NCI-H2227 (cell line): ENCODE data around the gene LUZP1.

ENCODE experiments used
- DNase-seq: peaks from one replicate; lab custom pipeline; 2025; ENCODE audit not compliant: unreplicated experiment; lab: John Stamatoyannopoulos, UW

The LUZP1 gene

DNA sequence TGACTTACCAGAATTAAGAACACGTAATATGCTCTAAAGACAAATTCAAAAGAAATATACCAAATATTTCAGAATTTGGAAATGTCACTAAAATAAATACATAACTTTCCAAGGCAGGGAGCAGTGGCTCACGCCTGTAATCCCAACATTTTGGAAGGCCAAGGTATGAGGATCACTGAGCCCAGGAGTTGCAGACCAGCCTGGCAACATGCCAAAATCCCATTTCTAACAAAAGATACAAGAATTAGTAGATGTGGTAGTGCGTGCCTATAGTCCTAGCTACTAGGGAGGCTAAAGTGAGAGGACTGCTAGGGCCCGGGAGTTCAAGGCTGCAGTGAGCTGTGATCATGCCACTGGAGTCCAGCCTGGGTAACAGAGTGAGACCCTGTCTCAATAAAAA lies 11.7 kb downstream of the LUZP1 start:
- no peak for DNase-seq

DNA sequence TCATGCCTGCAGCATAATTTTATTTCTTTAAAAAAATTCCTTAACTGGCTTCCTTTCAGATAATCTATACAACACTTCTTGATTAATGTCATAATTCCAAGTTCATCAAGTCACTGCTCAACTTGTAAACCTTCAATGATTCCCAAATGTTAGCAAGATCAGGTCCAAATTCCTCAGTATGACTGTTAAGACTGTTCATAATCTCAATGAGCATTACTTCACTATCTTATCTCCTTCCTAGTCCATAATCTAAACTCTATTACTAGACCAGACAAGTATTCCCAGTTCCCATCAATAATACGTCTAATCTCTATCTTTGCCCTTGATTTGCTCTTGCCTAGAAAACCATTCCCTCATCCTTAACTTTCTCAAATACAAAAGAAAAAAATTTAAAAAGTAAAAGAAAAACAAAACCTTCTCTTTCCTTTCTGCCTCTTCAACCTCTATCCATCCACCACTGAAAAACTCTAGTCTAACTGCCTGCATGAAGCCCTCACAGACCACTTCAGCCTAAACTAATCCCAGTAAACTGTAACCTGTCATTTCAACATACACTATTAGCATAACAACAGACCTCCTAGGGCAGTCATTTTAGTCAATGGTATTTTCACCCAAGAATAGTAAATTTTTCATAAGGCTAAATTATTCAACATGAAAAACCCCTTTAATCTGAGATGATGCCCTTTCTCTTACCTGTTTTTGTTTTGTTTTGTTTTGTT lies 15.5 kb downstream of the LUZP1 start:
- no peak for DNase-seq

DNA sequence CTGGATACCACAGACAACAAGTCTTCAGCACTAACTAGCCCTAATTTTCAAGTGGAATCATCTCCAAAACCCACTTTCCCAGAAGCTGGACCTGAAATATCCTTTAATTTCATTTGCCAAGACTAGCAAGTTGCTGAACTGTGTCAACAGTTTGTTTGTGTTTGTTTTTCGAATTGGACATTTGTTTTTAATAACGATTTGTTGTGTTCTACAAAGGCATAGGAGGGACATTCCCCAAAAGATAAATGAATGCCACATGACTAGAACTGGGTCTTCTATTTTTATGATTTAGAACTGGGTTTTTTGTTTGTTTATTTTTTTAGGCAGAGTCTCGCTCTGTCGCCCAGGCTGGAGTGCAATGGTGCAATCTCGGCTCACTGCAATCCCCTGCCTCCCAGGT lies 17.9 kb downstream of the LUZP1 start:
- no peak for DNase-seq

DNA sequence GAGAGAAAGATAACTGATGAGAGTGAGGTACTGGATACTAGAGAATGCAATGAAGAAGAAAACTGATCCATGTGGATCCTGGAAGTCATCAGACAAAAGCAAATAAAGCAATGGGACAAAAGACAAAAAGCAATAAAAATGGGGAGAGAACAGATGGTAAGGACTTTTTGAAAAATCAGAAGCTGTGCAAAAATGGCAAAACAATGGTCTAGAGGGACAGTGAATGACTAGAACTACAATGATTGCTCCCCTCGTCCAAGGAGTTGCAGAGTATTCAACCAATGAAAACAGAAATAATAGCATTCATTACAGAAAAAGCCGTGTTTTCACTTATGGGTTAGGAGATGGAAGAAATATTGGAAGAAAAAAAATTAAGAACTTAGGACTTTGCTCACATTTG lies 18.5 kb downstream of the LUZP1 start:
- no peak for DNase-seq

DNA sequence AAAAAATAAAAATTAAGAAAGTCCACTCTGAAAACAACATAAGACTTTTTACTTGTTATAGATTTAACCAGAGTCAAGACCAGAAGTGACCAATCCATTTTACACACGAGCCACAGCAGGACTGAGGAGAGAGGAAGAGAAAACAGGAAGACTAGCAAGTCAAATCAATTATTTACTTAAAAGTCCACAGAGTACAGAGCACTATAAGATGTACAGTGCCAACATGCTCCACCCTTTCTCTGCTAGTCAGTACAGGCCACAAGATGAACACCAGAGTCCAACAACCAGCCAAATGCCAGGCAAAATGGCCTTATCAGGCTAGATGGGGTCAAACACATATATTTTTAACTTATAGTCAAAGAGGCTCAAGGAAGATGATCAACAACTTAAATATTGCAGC lies 19.5 kb downstream of the LUZP1 start:
- DNase-seq: no peak

DNA sequence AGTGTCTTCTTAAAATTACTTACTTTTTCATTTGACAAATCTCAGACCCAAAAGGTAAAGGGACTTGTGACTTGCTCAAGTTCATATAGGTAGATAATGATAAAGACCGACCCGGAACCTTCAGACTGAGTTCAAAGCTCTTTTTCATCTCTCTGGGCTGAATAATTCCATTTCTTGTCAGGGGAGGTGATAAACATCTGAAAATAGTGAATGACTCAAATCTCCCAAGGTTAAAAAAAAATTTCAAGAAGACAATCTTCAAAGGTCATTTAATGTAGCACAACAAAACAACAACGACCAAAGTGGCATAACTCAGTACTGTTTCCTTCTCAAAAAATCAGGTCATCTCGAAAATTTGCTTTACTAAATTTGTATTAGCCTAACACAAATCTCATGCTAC lies 20.6 kb downstream of the LUZP1 start:
- DNase-seq: no peak

DNA sequence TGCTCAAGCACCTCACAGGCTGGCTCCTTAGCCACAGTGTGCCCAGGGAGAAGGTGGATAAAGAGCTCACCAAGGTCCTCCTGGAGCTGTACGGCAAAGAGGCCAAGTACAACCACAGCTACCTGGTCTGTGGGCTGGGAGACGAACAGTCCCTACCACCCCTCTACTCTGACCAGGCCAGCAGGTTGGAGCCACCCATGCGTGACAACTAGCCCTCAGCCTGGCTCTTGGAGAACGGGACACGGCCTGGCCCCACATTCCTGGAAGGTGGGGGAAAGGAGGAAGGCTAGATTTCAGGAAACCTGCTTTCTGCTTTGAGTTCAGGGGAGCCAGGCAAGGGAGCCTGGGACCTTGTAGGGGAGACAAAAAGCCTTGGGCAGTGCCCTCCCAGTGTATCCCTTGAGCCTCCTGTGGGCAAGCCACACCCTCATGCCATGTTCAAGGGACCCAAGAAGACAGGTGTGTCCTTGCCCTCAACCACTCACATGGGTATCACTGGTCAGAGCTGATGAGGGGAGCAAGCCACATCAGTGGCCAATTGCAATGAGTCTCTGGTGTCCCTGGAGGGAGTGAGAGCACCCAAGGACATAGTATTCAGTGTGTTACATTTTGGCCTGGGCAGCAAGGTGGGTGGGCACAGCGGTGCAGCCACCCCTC lies 27.6 kb downstream of the LUZP1 start:
- DNase-seq: no peak

DNA sequence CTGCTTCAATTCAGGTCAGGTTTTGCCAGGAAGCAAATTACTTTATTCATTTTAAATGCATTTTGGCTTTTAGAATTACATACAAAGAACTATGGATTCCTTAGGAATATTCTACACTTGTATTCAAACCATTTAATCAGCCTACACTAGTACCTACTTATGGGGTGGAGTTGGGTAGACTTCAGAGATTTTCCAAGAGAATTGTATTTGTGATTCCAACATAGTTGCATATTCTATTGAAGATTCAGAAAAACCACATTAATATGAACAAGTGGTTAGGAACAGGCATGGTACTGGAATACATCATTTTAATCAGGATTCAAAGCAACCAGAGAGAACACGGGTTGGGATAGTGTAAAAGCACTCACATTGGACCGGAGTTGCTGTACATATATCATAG lies 33.4 kb downstream of the LUZP1 start:
- DNase-seq: no peak

DNA sequence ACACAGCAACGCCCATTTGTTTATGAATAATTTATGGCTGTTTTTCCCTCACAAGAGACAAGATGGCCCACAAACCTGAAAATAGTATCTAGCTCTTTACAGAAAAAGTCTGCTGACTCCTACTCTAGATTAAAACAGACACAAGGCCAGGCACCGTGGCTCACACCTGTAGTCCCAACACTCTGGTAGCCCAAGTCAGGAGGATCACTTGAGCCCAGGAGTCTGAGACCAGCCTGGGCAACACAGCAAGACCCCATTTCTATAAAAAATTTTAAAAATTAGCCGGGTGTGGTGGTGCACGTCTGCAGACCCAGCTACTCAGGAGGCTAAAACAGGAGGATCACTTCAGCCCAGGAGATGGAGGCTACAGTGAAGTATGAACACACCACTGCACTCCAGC lies 34.6 kb downstream of the LUZP1 start:
- no peak for DNase-seq

DNA sequence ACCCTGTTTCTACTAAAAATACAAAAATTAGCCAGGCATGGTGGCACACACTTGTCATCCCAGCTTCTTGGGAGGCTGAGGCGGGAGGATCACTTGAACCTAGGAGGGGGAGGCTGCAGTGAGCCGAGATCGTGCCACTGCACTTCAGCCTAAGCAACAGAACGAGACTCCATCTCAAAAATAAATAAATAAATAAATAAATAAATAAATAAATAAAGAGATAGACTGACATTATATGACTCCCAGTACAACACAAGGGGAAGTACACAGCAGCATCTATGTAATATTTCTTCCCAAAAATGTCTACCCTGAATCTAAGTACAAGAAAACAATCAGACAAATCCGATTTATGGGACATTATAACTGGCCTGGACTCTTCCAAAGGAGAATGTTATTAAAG lies 35.1 kb downstream of the LUZP1 start:
- DNase-seq: no peak

DNA sequence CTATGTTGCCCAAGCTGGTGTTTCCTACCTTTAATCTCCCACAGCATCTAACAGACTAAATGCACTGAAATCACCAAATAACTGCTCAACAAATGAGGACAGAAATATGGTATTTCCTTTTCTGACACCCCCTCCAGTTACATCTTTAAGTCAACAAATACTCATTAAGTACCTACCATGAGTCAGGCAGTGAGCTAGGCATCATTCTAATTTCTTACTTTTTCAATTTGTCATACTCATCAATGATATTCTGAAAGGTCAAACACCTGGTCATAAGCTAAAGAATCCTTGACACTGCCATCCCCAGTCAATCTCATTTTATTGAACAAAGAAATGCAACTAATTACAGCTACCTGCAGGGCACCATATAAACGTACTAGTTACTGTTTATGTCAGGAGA lies 36.6 kb downstream of the LUZP1 start:
- DNase-seq: no peak

DNA sequence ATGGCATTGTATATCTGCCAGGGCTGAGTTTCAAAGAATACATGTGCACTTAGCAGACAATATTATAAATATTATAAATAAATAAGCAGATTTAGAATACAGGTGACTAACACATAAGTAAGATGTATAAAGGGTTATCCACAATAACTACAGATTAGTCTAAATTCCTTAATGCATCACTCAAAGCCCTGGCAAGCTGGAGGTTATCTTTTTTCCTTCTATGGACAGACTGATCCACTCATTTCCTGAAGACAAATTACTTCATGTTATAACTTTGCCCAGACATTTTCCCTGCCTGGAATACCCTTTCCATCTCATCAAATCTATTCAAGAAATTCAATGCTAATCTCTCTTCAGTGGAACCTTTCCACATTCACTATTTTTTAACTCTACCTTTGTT lies 38.8 kb downstream of the LUZP1 start:
- DNase-seq: no peak

DNA sequence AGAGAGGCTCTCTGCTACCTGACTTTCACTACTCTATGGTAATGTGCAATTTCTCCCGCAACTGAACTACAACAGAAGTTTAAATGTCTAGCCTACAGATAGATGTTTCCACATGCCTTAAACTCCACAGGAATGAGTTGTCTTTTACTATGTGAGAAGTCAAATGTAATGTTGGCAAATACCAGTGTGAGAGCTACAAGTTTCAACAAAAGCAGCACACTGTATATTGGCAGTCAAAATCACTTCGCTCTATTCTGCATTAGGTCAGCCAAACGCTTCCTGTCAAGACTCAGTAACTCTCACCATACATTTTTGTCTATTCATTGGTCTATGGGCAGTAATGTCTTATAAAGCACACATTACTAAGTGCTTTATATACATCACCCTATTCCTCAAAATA lies 41.9 kb downstream of the LUZP1 start:
- DNase-seq: no peak

DNA sequence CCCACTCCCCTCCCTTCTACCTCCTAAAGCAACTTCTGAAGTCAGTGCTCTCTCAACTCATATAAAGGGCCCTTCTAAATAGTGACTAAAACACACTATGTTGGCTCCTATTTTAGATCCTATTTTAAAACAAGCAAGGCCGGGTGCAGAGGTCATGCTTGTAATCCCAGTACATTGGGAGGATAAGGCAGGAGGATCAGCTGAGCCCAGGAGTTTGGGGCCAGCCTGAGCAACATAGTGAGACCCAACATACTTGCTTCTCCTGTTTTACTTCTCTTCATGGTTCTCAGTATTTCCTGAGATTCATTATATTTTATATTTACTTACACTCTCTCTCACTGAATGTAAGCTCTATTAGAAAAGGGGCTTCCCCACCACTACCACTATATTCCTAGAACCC lies 42.5 kb downstream of the LUZP1 start:
- no peak for DNase-seq

DNA sequence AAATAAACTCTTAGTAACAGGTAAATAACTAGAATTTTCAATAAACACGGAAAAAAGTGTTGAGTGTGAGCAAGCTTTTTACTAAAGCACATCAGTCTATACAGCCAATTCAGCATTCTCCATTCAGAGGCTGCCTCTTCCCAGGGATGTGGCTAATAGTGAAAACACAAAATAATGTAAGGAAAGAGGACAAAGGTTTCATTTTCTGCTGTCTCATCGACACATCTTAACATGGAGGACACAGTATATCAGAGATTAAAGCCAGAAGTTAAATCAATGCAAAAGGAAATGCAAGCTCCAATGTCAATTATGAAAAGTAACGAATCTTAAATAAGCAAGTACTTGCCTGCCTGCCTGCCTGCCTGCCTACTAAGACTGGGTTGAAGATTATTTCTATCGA lies 43.2 kb downstream of the LUZP1 start:
- DNase-seq: no peak

DNA sequence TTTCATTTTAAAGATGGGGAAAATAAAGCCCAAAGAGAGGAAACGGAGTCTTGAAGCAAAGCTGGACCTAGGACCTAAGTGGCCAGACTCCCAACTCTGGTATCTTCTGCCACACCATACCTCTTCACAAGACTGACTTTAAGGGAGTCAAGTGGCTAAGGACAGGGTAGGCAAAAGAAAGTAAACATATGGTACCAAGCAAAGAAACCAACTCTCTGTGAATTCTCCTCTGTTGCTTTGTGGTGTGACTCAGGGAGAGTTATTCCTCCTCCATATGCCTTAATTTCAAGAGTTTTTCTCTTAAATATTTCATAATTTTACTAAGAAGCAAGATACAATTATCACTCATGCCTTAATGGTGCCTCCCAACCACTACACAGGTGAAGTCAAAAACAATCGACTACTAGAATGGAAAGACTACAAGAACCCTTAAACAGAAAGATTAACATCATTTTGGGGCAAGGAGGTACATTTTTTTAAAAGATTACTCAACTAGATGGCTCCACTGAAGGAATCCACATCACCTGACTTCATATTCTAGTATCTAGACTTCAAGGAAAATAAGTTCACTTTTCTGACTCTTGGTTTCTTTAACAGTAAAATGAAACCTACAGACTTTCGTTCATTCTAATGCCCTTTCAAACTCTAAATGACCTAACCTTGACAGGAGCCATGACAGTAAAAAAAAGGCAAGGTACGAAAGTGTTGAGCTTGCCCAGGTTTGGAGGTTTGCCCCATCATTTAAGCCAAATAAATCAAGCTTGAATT lies 44.2 kb downstream of the LUZP1 start:
- DNase-seq: no peak

DNA sequence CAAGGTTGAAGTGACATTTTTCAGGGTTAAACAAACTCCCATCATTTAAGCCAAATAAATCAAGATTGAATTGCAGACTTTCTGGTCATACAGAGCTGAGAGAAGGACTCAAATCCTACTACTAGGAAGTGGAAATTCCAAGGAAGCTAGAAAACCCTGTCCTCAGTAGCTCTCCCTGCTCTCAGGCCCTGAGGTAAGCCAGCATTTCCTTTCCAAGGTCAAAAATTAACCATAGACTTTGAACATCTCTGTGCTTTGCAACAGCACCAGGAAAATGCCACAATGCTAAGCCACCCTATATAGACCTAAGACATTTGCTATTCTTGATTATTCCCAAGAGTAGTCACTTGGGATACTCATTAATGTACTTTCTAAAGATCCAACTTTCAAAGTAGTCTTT lies 45.1 kb downstream of the LUZP1 start:
- DNase-seq: no peak

DNA sequence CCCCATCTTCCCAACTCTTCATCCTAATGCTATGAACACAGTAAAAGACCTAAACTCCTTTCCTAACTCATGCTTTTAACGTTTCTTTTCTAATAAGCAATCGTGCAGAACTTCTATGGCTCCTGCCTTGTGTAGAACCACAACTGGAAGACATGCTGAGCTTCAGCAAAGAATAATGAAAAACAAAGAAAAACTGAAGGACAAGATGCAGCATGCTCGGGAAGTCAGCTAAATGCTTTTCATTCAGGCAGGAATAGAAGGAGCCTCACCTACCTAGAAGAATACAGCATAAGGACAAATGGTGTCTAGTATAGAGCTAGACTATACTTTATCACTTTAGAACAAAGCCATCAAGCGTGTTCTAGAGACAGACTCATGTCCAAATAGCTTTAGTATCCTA lies 45.9 kb downstream of the LUZP1 start:
- no peak for DNase-seq

DNA sequence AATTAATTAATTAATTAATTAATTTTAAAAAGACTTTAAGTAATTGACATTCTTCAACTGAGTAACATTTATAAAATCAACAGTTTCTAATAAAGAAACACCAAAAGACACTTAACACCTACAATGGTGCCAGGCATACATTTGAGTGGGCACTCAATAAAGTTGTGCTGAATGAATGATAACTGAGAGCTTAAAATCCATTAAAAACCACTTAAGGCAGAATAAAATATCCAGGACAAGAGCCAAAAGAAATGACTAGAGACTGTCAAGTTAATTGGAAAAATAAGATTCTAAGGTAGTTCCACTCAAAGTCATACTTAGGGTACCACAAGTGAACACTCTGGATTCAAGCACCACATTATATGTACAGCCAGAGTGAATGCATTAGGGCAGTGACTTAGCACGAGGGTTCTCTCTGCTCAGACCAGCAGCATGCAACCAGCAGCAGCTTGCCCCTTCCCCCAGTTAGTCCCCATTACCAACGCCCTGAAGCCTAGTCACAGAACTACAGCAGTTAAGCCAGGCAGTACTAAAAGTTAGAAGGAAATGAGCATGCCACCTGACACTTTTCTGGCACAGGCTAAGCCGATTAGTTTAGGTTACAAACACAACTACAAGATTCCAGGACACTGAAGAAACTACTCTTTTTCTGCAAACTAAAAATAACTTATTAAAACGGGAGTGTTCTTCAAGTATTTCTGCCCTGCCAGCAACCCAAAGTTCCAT lies 46.5 kb downstream of the LUZP1 start:
- DNase-seq: no peak

DNA sequence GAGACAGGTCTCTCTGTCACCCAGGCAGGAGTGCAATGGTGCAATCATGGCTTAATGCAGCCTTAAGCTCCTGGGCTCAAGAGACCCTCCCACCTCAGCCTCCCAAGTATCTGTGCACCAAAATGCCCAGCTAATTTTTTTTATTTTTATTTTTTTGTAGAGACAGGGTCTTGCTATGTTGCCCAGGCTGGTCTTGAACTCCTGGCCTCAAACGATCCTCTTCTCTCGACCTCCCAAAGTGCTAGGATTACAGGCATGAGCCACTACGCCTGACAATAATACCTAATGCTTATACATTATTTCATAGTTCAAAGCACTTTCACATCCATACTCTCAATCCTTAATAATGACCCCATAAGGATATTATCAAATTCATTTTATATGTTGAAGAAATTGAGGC lies 48.3 kb downstream of the LUZP1 start:
- no peak for DNase-seq

DNA sequence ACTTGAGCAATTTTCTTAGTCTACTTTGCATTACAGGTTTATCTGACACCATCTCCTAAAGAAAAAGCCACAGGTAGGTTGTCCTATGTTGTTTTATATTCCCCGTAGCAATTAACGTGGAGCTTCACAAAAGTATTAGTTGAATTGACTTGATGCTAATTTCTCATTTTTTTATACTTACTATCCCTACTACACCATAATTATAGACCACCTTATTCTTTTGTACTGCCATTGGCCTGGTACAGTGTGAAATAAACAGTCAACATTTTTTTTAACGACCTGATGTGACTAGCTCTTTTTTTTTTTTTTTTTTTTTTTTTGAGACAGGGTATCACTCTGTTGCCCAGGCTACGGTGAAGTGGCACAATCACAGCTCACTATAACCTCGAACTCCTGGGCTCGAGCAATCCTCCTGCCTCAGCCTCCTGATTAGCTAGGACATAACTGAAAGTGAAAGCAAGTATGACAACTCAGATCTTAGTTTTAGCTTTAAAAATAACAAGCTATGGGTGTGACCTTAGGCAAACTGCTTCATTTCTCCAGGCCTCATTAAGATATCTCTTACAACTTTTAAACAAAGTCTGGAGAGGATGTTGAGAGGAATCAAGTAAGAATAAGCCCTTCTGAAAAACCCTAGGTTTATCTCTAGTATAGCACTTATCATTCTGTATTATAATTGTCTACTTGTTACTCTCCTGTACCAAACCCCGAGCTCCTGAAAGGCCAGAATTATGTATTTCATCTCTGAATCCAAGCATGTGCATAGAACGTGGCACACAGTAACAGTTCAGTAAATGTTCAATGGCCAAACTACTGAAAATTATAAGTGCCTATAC lies 49.5 kb downstream of the LUZP1 start:
- DNase-seq: no peak
